ENCODE measurements around the gene HSPA12B. TPM values are rescaled to one million over a fixed set of nuclear protein-coding genes. Genes with fewer than 3 reads are reported as not detected.

Gene HSPA12B
- total and polyA plus RNA-seq, 2 of the 4 experiments (the other 2 are of a cell fraction), result not detected

DNA sequence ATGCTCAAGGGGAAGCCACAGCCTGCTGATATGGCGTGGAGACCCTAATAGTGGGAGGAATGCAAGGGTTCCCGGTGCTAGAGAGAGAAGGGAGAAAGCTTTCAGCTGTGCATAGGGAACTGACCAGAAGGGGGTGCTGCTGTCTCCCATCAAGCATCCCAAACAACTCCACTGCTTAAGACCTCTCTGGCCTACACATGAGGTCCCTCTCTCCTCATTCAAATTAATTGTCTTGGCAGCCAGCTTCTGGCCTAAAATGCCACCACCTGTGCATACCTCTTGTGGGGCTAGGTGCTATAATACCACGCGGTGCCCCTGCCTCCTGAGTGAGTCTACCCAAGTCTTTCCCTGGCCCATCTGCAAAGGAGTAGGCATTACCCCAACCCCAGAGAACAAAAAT is 20.6 kb downstream of the HSPA12B start:
- POLR2A ChIA-PET (ENCODE audit: unreplicated experiment), result no interaction called here
- intact Hi-C loops (cut with micrococcal nuclease), result loop anchor here (1.0 kb wide), 1 partner anchor 67 kb away; the partner anchor contains the start of gene AP5S1
- H3K79me1 ChIP-seq (ENCODE audit: low read depth in 1 of 2, low read length in 2 of 2), result no peaks in the 10 kb centered on the region

More for the DNA sequence above, 20.6 kb downstream of the HSPA12B start:
- Histone ChIP-seq H3K4me2 (ENCODE audit: low read depth, low read length) (no peak overlapping the region), H2AK5ac (ENCODE audit: low read depth, low read length) (no peak overlapping the region), H2AFZ (replicated peaks; ENCODE audit: low read length, poor library complexity) (no peak overlapping the region), H4K91ac (ENCODE audit: insufficient read depth, low read depth, low read length) (no peak overlapping the region), H3K27ac (ENCODE audit: insufficient read depth, low read length) (no peak overlapping the region), H3K9ac (ENCODE audit: low read depth, low read length) (no peak overlapping the region), H4K20me1 (ENCODE audit: insufficient read depth, low read length) (0 out of 2 replicates have a peak, but pooled peaks cover 6% of the 10 kb centered on the region), H3K18ac (ENCODE audit: low read depth, low read length) (no peak overlapping the region), H3K23ac (ENCODE audit: low read depth, low read length) (no peak overlapping the region), H4K8ac (ENCODE audit: low read depth in 2 of 2, low read length in 2 of 2) (no peak overlapping the region), H2AK9ac (replicated peaks; ENCODE audit: low read depth, low read length, poor library complexity) (no peak overlapping the region), H3K4me3 (ENCODE audit: insufficient read depth, low read depth, low read length) (no peak overlapping the region), H3K4me1 (ENCODE audit: control insufficient read depth, insufficient read depth, low read length) (no peaks in the 10 kb centered on the region), H2BK5ac (ENCODE audit: low read depth, low read length, poor library complexity, severe bottlenecking) (no peak overlapping the region), H3K4ac (ENCODE audit: low read depth, low read length) (no peak overlapping the region), H4K5ac (ENCODE audit: low read depth, low read length) (no peak overlapping the region), H3K9me3 (ENCODE audit: control insufficient read depth, insufficient read depth, low read length) (no peaks in the 10 kb centered on the region), H3K14ac (replicated peaks; ENCODE audit: low read depth, low read length) (no peak overlapping the region), H3K56ac (ENCODE audit: extremely low read depth, insufficient read depth, low read length) (no peak overlapping the region), H2BK120ac (ENCODE audit: low read depth, low read length) (no peak overlapping the region), H3K27me3 (ENCODE audit: control insufficient read depth, insufficient read depth, low read length) (peaks cover 2% of the 10 kb centered on the region; the same call in 1 of the 2 replicates), H2BK15ac (ENCODE audit: low read depth, low read length) (no peak overlapping the region), H2BK20ac (ENCODE audit: low read depth, low read length) (no peak overlapping the region), H3K9me1 (ENCODE audit: insufficient read depth, low read length) (peaks cover 1% of the 10 kb centered on the region), H3K36me3 (ENCODE audit: control insufficient read depth, insufficient read depth, low read length) (peaks cover 7% of the 10 kb centered on the region)
- dilution Hi-C loops (cut with HindIII; ENCODE audit: low sequenced_read_pairs, unreplicated experiment) (no loop called here), in situ Hi-C loops (cut with MboI; ENCODE audit: low sequenced_read_pairs) (no loop called here)
- WGBS, 2 experiments (ENCODE audit: extremely low coverage in 2 of 2, insufficient read length in 1 of 2), result no CpG with 5 or more reads among the region's 4 CpGs
- no TSS peak for BruUV-seq (replicated peaks)
- ATAC-seq (ENCODE audit: low read depth) (peak; percentile 96), DNase-seq (peak; percentile 73)
- TF ChIP-seq, protein P1, sequence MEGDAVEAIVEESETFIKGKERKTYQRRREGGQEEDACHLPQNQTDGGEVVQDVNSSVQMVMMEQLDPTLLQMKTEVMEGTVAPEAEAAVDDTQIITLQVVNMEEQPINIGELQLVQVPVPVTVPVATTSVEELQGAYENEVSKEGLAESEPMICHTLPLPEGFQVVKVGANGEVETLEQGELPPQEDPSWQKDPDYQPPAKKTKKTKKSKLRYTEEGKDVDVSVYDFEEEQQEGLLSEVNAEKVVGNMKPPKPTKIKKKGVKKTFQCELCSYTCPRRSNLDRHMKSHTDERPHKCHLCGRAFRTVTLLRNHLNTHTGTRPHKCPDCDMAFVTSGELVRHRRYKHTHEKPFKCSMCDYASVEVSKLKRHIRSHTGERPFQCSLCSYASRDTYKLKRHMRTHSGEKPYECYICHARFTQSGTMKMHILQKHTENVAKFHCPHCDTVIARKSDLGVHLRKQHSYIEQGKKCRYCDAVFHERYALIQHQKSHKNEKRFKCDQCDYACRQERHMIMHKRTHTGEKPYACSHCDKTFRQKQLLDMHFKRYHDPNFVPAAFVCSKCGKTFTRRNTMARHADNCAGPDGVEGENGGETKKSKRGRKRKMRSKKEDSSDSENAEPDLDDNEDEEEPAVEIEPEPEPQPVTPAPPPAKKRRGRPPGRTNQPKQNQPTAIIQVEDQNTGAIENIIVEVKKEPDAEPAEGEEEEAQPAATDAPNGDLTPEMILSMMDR (conservative IDR thresholded peaks at IDR 0.05; ENCODE audit: low read depth, low read length), result peak; percentile 80
- TF ChIP-seq RAD21 (IDR thresholded peaks at IDR 0.05; ENCODE audit: low read length), result peak; percentile 84
- peak; percentile 73 for TF ChIP-seq SMC3 (IDR thresholded peaks at IDR 0.05; ENCODE audit: low read depth, low read length)
- TF ChIP-seq MAFK (IDR thresholded peaks at IDR 0.05; ENCODE audit: low read depth, low read length), result no peak
- CTCF ChIA-PET, result interaction anchor here (0.9 to 1.4 kb wide), 3 partner anchors 13 to 90 kb away, joined by 3 read pairs; partner anchors contain the start of gene CENPB

Measured in IMR-90 (cell line).